RKO (cell line): ENCODE results near the gene PDE11A.
"Not testable (repeated sequence)": the region's sequence is repeated elsewhere in the genome, so short reads cannot be mapped to it uniquely, and the experiment has no call there.

Experiments used
- DNase-seq: peaks from one replicate; pipeline ENCODE4 v3.0.0-alpha.2; 2016; ENCODE audit warnings: low spot score

The PDE11A gene

GRCh38 chr2:178072383-178073301 lies at the start of gene PDE11A:
PDE11A (minus strand) TSS chr2:178072777; CDS start chr2:178072437, 340 bp downstream.
- DNase-seq = peak; percentile 94

DNA sequence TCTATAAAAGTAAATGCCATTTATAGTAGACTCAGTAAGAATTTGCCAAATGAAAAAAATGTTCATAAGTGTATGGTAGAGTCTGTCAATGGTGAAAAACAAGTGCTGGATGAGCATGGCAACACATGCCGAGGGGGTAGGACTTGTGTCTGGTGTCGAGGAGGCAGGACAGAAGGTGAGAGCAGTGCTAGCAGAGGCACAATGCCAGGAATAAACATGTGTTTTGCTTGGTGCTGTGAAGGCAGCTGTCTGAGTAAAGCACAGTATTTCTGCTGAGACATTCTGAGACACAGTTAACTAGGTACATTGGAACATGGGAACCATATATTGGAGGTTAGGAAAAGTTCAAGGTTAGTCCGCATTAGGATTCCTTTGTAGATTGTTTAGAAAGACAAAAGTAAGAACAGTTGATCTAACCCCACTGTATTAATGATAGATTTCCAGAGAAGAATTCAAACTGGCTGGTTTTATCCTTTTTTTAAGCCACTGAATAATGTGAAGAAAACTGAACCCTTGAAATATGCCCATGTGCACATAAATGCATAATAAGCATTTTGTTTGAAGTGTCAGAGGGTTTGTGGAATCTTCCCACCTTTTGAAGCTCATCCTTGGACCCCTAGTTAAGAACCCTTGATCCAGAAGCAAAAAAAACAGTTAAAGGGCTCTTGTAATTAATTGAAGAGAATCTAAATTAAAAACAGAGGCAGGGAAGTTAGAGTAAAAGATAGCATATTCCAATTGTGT lies 46.8 kb upstream of the PDE11A start:
- no peak for DNase-seq

- no peak for DNase-seq
Measured at GRCh38 chr2:178117725-178118124, 45.1 kb upstream of the PDE11A start.

DNA sequence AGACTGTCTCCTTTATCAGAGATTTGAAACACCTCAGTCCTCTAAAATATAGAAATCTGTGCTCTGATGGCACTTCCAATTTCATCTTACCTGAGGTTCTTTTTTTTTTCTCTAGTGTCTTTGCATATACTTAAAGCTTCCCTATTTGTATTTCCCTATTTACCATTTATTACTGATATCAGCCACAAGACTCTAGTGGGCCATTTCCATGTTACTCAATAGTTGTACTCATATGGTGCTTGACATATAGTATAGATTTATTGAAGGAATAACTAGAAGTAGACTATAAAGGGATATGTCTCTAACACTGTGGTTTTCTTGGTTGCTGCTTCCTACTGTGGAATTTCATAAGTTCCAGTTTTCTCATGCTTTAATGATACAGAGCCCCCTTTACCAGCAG lies 42.7 kb upstream of the PDE11A start:
- DNase-seq = no peak

GRCh38 chr2:178114462-178114861 lies 41.9 kb upstream of the PDE11A start:
- DNase-seq = no peak

DNA sequence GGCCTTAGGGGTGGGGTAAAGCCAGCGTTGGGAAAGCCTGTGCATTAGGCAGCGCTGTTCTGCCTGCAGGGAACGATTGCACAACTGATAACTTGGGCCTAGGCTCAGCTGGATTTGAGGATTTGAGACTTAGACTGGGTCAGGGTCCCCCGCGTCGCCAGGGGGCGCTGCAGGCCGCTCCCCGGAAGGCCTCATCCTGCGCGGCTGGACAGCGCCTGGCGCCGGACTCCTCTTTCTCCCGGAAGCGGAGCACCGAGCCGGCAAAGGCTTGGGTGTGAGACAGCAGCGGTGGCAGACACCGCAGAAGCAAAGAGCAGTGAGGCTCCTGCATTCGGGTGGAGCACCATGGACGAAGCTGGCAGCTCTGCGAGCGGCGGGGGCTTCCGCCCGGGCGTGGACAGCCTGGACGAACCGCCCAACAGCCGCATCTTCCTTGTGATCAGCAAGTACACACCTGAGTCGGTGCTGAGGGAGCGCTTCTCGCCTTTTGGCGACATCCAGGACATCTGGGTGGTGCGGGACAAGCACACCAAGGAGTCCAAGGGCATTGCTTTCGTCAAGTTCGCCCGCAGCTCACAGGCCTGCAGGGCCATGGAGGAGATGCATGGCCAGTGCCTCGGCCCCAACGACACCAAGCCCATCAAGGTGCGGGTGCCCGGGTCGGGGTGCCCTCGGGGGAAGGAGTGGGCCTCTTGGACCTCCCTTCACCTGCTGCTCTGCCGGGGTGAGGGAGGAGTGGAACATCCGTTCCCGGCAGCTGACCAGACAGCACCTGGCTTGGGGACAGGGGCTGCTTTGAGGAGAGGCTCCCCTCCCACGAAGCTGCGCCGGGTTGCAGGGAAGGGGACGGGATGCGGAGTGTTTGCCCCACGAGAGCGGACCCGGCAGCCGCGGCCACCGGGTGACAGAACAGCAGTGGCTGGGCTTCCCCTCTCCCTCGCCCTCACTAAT lies 39.9 kb upstream of the PDE11A start, which contains the start of gene RBM45:
Gene RBM45, plus strand, starts transcription at position 236 of the 951 bp plus-strand sequence. Its CDS starts 110 bp downstream, at position 346.
- peak; percentile 92 for DNase-seq

DNA sequence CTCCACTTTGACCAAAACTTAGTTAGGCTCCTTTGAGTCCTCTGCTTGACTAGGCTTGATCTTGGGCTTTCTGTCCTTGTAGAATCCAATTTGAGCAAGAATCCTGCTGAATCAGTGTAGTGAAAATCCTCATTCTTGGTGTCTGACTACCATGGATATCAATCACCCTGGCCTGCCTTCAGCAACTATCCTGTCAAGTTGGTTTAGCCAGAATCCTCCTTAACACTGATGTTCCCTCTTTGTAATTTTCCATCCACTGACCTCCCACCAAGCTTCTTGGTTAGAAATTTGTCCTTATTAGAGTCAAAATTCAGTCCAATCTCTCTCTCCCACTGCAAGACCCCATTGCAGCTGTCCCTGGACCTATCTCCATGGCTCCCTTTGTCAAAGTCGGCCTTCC lies 39.2 kb upstream of the PDE11A start:
- DNase-seq = no peak

- no peak for DNase-seq
Measured at GRCh38 chr2:178110681-178111080, 38.1 kb upstream of the PDE11A start.

DNA sequence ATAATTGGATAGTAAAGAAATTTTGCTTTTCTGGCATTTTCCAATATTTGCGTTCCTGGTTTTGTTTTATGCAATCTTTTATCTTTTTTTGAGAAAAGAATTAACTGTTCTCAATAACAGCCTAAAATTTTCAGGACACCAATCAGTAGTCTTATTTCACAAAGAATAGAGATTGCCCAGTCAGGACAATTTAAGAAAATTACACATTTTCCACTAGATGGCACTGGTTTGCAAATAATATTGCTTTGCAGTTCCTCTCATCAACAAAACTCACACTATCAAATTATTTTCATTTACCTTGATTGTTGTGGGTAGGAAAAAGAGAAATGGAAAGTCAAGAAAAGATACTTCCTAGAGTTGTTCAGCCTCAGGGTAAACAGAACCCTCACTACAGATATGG lies 37.2 kb upstream of the PDE11A start:
- peak; percentile 77 for DNase-seq

- no peak for DNase-seq
Measured at GRCh38 chr2:178108176-178108575, 35.6 kb upstream of the PDE11A start.

- no peak for DNase-seq
Measured at GRCh38 chr2:178106053-178106452, 33.5 kb upstream of the PDE11A start.

GRCh38 chr2:178105566-178105965 lies 33.0 kb upstream of the PDE11A start:
- DNase-seq = no peak

GRCh38 chr2:178101321-178102079 lies 28.9 kb upstream of the PDE11A start:
- DNase-seq = peak; percentile 36

GRCh38 chr2:178093471-178093870 lies 20.9 kb upstream of the PDE11A start:
- DNase-seq = no peak

GRCh38 chr2:178088774-178089270 lies 16.2 kb upstream of the PDE11A start:
- no peak for DNase-seq

DNA sequence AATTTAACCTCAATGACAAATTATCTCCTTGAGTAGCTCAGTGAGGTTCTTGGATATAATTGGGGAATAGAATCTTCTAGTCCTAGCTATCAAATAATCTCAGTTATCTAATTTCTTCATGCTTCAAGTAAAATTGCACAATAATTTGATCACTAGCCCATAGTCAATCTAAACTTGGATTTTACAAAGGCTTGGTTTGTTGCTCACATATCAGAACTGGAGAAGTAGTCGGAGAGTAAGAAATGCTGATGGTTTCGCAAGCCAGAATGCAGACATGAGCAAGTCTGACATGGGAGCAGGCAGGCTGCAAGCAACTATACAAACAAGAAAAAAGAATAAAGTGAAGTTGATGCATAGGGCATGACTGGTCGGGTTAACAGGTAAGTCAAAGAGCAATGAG lies 11.7 kb upstream of the PDE11A start:
- DNase-seq = no peak

GRCh38 chr2:178082408-178083045 lies 9.9 kb upstream of the PDE11A start:
- no peak for DNase-seq

DNA sequence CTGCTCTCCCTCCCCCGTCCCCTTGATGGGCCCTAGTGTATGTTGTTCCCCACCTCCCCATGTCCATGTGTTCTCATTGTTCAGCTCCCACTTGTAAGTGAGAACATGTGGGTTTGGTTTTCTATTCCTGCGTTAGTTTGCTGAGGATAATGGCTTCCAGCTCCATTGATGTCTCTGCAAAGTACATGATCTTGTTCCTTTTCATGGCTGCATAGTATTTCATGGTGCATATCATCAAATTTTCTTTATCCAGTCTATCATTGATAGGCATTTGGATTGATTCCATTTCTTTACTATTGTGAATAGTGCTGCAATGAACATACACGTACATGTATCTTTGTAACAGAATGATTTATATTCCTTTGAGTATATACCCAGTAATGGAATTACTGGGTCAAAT lies 6.7 kb upstream of the PDE11A start:
- not testable (repeated sequence) for DNase-seq

GRCh38 chr2:178076130-178076529 lies 3.6 kb upstream of the PDE11A start:
- no peak for DNase-seq

DNA sequence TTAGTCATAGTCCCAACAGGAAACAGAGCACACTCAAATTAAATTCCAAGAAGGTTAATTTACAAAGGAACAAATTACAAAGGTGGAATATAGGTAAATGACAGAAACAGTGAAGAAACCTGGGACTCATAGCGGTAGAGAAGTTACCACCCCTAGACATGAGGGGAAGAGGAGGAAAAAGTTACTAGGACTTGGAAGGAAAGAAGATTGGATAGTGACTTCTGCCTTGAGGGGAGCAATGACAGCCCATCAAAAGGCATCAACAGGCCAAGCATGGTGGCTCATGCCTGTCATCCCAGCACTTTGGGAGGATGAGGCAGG lies 2.4 kb upstream of the PDE11A start:
- no peak for DNase-seq
